Stimulated activated CD8-positive, alpha-beta memory T cell treated with anti-CD3 and anti-CD28 coated beads, Interleukin-4, amount 100 ng/mL, for 4 hours (primary cell): Measurements from ENCODE around the gene PTK6.

ENCODE experiments used
- DNase-seq, 2 donors: peaks; one replicate each; pipeline ENCODE4 v3.0.0-alpha.2; 2020; ENCODE audit warnings: low read depth in 2 of 2, low spot score in 1 of 2

Gene PTK6

DNA sequence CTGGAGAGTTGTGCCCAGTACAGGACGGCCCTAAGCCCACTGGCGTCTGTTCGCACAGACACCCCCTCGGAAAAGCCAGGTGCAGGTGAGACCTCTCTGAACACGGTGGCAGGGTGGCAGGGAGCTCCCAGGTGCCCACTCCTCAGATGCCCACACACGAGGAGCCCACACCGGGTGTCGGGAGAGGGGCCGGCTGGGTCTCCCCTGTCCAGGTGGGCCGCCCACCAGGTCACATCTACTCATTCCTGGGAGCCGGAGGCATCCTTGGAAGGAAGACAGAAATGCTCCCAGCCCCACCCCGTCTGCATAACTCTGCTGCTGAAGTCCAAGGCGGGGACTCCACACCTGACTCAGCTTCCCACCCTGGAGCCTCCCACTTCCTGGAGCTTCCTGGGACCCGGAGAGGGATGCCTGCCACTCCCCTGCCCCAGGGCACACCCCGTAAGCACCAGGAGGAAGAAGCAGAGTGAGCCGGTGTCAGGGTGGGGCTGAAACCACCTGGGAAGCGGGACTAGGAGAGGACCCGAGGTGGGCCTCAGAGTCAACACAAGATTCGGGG is 7.9 kb upstream of the PTK6 start:
- DNase-seq = no peak

DNA sequence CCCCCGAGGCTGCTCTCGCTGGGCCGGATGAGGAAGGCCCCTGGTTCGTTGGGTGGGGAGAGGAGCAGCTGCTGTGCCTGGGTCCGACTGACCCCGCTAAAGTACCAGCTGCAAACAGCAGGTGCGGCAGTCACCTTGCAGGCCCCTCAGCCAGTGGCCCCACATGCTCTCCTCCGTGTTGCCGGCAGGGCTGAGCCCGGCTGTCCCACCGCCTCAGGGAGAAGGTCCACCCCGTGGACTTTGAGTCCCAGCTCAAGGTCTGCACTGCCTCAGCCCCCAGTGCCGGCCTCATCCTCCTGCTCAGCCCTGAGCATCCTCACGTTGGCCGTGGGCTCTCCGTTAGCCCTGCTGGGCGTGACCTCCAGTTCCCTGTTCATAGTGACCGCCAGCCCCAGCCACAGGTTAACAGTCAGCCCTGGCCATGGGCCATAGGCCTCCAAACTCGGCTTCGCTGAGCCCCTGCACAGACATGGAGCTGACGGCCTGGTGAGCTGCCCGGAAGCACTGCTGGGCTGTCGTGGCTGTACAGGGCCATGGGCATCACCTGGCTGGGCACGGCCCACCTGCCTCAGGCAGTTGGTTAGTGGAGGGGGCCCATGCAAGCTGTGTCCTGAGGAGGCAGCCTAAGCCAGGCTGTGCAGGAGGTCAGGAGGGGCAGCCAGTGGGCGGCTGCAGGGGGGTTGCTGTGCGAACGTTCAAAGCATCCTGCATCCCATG is 7.2 kb upstream of the PTK6 start:
- no peak for DNase-seq

DNA sequence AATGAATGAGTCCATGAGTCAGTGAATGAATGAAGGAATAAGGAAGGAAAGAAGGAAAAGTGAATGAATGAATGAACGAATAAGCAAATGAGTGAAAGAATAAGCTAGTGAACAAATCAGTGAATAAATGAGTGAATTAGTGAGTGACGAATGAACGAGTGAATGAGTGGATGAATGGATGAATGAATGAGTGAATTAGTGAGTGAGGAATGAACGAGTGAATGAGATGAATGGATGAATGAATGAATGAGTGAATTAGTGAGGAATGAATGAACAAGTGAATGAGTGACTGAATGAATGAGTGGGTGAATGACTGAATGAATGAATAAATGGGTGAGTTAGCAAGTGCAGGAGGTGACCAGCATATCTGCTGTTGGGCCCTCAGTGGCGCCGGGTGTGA is 6.6 kb upstream of the PTK6 start:
- no peak for DNase-seq

DNA sequence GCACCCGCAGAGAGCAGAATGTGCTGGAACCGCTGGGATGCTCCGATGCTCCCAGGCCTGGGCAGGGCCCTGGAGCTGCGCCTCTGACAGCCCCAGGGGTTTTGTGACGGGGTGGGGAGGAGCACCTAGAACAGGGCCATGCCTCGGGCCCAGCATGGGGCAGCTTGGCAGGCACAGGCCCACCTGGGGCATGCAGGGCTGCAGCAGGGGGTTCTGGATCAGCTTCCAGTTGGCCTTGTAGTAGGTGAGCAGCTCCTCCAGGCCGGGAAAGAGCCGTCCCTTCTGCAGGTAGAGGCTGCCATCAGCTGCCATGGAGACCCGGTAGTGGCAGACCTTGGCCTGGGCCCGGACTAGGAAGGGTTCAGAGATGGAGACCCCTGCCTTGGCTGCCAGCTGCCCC is 6.0 kb upstream of the PTK6 start:
- no peak for DNase-seq

DNA sequence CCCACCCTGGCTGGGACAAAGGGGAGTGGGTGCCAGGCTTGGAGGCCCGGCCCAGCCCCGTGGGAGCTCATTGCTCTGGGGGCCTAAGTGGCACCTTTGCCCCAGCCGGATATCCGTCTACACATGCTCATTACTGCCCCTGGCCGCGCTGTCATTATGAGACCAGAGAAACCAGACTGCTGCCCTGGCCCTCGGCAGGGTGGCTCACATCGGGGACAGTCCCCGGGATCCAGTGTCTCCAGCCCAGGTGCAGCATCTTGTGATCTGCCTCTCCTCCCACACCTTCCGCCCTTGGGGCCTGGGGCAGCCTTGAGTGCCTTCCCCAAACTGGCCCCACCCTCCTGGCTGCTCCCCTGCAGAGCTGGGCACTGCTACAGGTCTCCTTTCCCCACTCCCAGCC is 5.5 kb upstream of the PTK6 start:
- no peak for DNase-seq

DNA sequence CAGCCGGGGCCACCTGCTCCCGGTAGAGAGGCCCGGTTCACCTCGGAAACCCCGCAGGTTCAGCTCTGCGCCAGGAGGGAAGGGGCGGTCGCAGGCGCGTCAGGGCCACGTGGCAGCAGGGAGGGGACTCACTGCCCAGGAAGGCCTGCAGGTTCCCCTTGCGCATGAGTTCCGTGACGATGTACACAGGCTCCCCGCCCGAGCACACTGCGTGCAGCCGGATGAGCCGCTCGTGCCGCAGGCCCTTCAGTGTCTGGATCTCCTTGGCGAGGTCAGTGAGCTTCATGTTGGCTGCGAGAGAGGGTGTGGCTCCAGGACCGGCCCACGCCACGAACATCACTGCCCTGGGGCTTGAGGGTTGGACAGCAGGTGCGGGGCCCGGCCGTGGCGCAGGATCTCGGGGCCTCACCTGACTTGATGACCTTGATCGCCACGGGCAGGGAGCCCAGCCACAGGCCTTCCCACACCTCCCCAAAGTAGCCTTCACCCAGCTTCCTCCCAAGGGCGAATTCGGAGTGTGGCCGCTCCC is 4.9 kb upstream of the PTK6 start:
- no peak for DNase-seq

DNA sequence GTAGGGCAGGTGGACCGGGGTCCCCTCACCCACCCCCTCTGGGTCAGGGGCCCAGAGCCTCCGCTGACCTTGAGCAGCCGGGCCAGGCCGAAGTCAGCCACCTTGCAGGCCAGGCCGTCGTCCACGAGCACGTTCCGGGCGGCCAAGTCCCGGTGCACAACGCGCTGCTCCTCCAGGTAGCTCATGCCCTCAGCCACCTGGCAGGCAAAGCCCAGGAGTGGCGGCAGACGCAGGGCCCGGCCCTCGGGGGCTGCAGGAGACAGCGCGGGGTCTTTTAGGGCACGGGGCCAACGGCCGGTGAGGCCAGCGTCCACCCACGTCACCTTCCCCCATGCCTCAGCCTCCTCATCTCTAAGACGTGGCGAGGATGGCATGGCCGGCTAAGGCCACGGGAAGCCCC is 4.2 kb upstream of the PTK6 start:
- no peak for DNase-seq

DNA sequence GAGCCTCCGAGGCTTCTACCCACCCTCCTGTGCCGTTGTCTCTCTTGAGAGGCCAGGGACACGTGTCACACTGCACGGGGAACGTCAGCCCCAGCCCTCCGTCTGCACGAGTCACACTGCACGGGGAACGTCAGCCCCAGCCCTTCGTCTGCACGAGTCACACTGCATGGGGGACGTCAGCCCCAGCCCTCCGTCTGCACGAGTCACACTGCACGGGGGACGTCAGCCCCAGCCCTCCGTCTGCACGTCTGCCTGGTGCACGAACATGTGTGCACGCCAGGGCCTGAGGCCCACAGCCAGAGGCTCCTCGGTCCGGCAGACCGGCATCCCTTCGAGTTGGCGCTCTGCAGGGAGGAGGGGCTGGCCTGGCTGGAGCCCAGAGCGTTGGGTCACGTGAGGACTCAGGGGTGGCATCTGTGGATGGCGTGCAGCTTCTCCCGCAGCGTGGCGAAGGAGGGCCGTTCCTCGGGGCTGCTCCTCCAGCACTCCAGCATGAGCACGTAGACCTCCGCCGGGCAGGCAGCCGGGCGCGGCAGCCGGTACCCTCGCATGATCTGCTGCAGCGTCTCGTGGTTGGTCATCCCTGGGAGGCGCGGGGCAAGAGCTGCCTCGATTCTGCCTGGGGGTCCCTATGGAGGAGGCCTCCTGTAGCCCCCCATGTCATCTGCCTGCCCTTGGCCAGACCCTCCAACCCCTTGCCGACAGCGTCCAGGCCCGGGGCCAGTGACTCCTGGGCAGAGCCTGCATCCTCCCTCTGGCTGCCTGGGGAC is 3.4 kb upstream of the PTK6 start:
- DNase-seq = no peak

DNA sequence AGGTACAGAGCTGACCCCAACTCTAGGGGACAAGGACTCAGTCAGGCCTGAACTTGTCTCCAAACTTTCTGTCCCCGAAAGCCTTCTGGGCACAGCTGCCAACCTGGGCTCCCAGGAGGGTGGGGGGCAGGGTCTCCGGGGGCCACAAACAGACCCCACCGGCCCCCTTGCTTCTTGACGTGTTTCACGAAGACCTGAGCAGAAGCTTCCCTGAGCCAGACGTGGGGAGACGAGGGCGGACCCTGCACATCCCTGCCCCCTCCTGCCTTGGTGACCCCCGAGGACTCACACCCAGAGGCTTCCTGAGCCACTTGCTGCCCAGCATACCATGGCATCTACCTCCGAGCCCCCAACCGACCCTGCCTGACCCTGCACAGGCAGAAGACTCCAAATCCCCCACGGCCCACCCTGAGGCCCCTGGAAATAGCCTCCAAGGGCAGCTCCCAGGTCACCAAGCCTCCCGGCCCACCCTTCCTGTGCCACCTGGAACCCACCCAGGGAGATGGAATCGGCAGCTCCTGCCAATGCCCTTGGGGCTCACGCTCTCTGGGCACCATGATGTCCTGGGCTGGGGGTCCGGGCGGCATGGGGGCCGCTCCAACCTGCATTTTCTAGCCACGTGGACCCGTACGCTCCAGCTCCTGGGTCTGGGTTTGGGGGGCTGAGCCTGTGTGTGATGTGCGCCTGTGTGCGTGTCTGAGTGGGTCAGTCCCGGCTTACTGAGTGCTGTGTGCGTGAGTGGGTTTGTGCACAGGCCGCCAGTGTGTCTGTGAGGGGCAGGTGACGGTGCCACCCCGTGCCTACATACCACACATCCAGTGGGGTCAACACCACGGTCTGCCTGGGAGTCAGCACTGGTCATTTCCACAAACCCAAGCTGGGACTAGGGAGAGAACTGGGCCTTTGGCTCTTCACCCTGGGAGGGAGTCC is 2.5 kb upstream of the PTK6 start:
- DNase-seq = no peak

DNA sequence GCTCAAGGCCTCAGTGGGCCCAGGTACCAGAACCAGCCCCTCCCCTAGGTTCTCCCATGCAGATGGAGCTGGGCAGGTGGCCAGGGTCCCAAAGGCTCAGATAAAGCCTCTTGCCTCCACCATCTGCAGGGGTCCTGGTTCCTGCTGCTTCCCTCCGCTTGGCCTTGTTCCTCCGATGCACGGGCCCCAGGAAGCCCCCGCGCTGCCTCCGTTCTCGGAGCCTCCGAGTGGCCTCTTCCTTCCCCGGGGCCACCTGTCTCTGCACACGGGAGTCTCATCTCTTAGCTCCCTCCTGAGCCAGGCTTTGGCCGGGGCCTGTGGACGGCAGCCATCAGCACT is 1.9 kb upstream of the PTK6 start:
- no peak for DNase-seq

DNA sequence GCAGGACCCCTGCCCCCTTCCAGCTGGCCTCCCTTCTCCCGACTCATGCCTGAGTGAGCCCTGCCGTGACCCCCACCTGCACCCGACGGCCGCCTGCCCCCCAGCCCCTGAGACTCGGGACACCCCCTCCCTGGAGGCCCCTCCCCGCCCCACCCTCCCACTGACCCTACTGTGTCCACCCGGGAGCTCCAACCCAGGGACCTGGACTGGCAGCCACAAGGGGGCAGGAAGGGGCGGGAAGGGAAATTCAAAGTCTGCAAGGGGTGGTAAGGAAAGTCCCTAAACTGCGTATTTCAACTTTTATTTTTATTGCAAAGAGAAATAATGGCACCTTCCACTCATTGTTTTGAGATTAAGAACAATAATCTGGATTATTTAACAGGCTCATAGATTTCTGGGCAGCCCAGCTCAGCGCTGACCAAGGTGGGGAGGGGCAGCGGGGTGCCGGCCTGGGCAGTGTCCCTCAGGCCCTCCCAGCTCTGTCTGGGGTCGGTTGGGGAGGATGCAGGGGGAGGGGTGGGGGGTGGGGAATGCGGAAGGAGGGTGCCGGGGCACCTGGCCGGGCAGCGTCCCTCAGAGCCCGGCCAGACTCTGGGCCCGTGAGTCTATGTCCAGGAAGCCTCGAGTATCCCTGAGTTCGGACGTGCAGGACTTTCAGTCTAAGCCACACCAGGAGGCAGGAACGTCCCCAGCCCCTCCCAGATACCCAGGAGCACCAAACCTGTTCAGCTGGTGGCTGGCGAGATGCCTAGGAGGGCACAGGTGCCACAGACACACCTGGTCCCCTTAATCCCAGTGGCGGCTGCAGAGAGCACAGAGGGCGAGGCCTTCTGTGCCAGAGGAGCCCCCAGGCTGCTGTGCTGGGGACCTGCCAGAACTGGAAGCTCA is 1.3 kb upstream of the PTK6 start:
- no peak for DNase-seq

DNA sequence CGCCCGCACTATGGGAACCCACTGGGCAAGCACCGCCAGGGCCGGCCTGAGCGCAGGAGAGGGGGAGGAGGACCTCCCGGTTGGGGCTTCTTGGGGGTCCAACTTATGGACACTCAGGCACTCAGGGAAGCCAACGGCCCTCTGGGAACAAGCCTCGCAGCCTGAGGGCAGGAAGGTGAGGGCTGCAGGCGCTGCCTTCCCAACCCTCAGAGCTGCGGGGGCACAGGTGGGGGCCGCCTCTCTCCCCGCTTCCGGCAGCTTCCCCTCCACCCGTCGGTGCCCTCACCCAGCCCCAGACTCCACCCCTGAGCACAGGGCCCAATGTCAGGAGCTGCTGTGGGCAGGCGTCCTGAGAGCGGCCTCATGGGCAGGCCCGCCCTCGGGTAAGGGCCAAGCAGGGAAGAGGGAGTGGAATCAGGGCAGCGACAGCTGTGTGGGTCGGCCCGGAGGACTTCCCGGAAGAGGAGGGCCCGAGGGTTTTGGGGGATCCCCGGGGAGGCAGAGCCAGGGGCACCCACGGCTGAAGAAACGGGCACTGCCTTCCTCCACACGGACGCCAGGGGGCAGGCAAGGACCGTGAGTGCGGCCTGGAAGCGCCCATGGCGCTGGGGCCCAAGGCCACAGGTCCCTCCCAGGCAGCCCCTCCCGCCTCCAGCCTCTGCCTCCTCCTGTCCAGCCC is 488 bp upstream of the PTK6 start:
- peak; percentile 84 to 86 for DNase-seq

DNA sequence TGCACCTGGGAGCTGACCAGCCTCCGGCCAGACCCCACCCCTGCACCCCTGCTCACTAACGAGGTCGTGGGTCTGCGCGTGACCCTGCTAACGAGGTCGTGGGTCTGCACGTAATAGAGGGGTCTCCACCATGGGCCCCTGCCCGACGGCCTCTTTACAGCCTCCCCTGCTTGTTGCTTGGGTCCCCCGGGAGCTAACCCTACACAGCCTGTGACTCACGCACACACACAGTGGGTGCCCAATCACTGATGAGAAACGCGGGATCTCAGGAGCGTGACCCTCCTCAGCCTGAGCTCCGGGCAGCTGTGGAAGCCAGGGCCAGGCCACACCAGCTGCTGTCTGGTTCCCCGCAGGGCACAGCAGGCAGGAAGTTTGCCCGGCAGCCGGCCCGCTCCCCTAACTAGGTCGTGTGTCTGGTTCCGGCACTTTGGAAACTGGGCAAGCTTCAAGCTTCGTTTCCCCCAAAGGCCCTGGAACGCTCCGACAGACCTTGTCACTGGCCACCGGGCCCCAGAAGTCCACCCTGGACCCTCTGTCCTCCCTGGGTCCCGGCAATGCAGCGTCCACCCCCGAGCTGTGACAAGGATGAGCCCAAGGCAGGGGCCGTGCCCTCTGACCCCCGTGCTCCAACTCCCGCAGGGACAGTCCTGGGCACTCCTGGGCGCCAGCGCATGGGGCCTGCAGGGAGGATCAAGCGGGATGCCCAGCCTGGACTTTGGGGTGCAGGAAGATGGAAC is 767 bp downstream of the PTK6 start:
- DNase-seq = no peak

DNA sequence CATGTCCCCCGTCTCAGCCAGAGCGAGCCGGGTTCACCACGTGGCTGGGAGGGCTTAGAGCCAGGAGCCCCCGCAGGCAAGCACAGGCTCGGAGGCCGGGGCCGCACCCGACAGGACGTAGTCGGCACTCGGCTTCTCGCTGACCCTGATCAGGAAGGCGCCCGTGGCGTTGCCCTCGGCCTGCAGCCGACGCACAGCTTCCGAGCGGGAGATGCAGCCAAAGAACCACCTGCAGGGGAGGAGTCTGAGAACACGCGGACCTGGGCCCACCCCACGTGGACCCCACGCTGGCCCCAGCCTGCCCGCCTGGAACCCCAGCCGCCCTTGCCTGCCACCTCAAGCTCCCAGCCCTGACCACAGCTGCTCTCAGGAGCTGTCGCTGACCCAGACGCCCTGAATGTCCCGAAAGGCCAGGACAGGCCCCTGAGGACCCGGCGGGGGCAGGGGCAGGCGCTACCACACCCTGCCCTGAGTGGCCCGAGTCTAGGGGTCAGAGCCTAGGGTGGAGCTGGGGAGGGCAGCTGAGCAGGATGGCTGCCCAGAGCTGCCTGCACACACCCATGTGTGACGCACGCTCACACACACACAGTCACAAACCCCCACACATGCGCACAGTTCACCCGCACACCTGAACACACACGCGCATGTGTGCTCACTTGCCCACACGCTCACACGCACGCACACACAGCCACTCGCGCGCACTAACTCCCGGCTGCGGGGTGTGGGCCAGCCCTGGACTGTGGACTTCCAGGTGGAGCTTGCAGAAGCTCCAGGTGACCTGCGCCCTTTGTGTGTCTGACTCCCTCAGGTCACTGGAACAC is 2.1 kb downstream of the PTK6 start:
- no peak for DNase-seq

DNA sequence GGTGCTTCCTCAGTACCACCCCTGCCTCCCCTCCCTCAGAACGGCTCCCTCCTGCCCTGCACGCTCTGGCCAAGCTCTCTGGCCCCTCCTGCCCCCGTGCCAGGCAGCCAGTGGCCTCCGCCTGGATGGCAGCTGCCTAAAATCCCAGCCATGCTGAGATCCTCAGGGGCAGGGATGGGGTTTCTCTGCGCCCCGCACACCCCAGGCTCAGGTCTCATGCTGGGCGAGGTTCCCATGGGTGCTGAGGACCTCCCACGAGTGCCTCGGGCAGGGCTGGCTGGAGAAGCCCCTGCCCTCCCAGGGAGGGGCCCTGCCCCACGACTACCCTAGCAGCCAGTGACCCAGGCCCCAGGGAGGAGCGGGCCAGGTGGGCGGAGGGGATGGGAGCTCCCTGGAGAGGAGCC is 2.7 kb downstream of the PTK6 start:
- no peak for DNase-seq

DNA sequence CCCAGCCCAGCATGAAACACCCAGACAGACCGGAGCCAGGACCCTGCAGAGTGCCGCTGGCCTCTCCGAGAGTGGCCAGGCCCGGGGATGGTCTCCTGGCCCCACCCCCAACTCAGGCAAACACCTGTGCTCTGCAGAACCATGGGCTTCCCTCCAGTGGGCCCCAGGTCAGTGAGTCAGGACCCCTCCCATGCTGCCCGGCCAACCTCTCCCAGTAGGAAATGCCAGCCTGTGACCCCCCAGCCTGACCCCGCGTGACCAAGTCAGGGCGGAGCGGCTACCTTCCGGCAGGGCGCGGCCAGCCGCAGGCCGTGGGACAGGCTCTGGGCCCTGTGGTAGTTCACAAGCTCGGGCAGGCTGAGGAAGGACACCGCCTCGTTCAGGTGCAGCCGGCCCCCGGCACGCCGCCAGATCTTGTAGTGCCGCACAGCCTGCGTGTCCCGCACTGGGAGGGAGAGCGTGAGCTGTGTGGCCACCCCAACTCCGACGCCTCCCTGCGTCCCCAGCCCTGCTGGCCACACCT is 3.2 kb downstream of the PTK6 start:
- DNase-seq = no peak

DNA sequence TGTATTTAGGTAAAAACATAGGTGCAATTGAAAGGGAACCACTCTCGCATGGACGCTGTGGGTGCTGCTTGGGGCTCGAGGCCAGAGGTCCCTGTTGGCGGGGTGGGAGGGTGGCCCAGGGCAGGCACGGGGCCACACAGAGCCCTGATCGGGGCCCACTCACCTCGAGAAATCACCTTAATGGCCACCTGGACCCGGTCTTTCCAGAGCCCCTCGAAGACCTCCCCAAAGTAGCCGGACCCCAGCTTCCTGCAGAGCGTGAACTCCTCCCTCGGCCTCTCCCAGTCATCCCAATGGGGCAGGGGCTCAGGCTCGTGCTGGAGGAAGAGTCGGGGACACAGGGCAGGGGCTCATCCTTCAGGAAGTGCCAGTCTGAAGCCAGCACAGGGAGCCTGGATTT is 3.8 kb downstream of the PTK6 start:
- DNase-seq = no peak

DNA sequence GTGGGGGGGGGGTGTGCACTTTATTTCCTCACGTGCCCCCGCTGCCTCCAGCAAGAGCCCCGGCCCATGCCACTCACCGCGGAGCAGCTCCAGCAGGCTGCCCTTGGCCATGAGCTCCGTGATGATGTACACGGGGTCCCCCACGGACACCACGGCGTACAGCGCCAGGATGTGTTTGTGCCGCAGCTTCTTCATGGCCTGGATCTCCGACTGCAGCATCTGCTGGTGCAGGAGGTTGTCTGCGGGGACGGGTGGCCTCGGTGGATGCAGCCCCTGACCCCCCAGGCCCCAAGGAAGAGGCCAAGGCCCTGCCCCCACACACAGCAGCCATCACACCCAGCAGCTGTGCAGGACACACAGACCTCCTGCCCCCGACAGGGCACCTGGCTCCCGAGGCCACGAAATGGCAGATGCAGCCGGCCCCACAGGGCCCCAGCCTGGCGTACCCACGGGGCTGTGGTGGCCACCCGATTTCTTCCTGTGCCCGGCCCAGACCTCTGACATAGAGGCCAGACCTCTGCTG is 4.7 kb downstream of the PTK6 start:
- no peak for DNase-seq
